NCI-H146 (cell line): ENCODE data around the gene NUP107.
"Not testable (repeated sequence)": the region's sequence is repeated elsewhere in the genome, so short reads cannot be mapped to it uniquely, and the experiment has no call there.

Experiments used
- DNase-seq: peaks from one replicate; lab custom pipeline; 2025; lab: John Stamatoyannopoulos, UW

Gene NUP107

DNA sequence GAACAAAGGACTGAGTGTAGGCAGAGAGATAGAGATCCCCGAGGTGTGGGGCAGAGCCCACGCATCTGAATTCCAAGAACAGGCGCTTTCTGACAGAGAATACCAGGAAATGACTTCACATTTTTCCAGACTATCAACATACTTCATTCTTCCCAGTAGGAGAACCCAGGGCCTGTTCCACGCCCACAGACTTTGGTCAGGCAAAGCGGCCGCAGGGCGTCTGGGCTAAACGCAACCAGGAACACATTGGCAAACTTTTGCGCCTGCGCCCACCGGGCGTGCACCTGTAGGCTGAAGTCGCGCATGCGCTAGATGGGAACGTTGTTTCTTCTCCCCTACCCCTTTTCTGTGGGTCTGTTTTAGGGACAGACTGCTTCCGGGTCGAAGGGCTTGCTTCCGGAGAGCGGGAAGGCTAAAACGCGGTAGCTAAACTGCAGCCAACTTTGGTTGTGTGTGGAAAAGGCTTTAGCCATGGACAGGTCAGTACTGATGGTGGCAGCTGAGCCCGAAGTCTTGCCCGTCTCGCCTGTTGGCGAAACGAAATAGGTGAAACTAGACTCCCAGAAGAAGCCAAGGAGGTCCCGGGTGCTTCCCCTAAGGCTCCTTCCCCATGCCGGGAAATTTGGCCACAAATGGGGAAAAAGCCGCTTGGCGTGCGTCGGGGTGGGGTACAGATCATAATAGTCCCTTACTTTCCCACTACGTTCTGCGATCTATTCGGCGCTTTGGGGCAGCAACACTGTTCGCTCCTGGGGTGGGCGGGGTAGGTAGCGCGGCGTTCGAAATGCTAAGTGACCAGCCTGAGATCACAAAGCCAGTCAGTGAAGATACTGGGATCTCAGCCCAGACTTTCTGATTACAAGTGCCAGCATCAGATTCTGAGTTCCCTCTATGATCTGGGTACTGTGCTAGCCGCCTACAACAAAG lies at the start of gene NUP107:
Gene NUP107 (plus strand): TSS at position 384 of the 927 bp plus-strand sequence. CDS start 88 bp downstream, at position 472.
- peak; percentile 99 for DNase-seq

DNA sequence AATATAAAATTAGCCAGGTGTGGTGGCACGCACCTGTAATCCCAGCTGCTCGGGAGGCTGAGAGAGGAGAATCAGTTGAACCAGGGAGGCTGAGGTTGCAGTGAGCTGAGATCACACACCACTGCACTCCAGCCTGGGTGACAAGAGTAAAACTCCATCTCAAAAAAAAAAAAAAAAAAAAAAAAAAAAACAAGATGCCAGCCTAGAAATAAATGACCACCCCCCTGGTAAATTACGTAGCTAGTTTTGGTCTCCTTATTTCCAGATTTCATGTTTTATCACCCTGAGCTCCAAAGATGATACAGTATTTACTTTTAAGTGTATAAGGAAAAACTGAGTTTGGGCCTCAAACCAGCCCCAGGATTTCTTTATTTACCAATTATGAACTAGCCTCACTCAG lies 49.3 kb upstream of the NUP107 start:
- DNase-seq = not testable (repeated sequence)

DNA sequence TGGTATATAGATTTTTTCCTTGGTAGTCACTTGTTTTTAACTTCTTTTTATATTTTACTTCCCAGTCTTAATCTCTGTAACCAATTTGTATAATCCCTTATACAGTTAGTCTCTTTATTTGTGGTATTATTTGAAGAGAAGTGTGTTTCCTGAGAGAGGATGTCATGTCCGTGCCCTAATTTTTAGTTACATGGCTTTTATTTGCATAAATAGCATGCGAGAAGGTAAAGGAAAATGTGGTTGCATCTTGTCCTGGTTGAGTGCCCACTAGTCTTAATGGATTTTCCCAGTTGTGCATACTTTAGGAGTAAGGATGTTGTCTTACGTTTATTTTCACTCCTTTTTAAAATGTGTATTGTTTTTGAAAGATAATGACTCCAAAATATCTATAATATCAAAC lies 48.6 kb upstream of the NUP107 start:
- DNase-seq = no peak

DNA sequence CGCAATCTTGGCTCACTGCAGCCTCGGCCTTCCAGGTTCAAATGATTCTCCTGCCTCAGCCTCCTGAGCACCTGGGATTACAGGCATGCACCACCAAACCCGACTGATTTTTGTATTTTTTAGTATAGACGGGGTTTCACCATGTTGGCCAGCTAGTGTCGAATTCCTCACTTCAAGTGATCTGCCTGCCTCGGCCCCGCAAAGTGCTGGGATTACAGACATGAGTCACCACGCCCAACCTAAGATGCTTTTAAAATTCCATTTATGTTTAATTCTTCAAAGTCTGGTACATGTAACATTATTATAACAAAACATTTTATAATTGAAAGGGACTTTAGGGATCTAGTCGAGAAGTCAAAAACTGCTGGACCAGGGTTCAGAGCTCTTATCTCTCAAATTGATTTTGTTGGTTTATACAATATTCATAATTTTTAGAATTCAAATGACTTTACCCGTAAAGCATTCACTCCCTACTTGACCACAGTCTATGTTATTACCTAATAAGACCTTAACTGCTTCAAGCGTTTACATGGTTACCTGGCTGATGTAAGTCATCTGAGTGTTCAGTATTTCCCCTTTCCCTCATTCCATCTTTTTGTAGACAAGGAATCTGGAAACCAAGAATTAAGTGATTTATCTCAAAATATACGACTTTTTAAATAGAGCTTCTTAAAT lies 47.9 kb upstream of the NUP107 start:
- DNase-seq = no peak

DNA sequence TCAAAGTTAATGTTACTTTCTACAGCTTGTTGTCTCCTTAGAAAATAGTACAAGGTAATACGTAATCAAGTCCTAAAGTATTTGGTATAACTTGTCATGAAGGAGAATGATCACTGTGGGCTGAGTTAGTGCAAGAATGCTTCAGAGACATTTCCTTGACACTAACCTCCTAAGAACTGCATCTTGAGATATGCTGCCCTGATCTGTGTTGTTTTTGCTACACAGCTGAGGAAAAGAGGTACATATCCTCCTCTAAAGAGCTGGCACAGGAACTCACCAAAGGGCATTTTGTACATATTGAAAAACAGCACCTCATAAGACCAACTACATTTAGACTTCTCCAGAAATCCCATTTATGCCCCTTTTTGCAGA lies 47.4 kb upstream of the NUP107 start:
- no peak for DNase-seq

- no peak for DNase-seq
Observed at GRCh38 chr12:68641138-68641537, 45.6 kb upstream of the NUP107 start.

DNA sequence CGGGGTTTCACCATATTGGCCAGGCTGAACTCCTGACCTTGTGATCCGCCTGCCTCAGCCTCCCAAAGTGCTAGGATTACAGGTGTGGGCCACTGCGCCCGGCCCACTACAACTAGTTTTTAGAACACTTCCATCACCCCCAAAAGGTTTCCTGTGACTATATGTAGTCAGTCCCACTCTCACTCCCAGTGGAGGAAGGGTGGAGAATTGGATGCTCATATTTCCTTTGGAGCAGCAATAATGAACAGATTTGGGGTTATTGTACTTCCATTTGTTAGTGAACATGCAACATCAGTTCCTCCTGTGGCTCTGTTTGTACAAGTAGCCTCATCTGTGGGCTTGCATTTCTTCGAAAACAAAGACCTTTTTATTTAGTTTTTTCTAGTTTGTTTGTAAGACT lies 40.3 kb upstream of the NUP107 start:
- DNase-seq = no peak

GRCh38 chr12:68647507-68647906 lies 39.3 kb upstream of the NUP107 start:
- no peak for DNase-seq

GRCh38 chr12:68648179-68648578 lies 38.6 kb upstream of the NUP107 start:
- DNase-seq = no peak

DNA sequence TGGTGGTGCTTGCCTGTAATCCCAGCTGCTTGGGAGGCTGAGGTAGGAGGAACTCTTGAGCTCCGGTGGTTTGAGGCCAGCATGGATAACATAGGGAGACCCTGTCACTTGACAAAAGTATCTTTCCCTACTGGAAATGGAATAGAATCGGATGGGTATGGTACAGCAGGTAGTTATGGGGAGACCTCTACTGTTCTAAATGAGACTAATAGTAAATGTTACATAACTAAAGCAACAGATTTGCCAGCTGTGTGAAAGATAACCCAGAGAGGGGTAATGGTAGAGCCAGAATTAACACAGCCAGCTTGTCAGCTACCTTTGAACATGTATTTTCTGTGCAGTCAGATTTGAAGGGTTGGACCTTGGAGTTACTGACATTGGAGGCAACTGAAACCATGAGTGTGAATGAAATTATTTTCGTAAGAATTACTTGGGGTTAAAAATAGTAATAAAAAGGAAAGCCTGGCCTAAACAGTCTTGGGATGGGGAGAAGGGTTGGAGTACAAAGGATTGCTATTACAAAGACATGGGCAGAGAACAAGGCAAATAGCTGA lies 21.7 kb upstream of the NUP107 start:
- no peak for DNase-seq

DNA sequence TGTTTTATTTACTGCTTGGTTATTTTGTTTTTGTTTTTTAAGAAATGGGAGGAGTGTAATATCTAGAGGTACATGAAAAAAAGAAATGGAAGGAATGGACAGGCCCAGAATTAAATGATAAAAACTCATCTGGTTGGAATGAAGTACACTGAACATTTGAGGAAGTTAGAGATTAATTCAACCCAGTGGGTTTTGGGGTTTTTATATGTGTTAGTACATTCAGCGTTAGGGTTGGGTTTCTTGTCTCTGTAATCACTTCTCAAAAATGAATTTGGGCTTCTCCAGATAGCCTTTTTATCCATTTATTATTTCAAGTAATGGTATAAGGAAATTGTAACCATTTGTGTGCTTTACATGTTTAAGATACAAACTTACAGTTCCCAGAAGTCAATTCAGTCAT lies 19.5 kb upstream of the NUP107 start:
- DNase-seq = no peak

DNA sequence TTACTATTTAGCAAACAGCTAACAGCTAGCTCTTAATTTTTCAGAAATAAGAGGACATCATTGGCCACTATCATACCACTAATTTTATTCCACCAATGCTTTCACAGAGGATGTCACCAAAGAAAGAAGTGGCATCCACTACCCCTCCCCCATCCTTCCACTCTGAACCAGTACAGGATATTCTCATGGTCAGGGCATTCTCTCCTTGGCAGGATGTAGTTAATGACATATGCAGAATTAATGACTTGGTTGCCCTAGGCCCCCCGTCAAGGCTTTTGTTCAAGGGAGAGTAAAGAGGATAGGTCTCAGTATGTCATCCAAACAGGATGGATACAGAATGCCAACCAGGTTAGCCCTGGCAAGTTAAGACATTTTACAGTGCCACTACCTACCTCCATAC lies 18.9 kb upstream of the NUP107 start:
- no peak for DNase-seq

- no peak for DNase-seq
Observed at GRCh38 chr12:68671179-68671578, 15.6 kb upstream of the NUP107 start.

- no peak for DNase-seq
Observed at GRCh38 chr12:68673788-68674187, 13.0 kb upstream of the NUP107 start.

DNA sequence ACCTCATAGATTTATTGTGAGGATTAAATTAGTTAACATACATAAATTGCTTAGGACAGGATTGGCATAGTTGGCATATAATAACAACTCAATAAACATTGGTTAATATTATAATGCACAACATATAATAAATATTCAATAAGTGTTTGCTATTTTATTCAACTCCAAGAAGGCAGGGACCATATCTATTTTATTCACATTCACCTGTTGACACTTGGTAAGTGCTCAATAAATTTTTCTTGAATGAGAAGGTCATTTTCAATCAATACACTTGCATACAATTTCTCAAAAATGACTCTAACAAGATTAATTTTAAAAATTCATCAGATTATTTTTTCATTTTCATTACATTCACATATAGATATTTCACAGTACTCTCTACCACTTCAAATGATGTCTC lies 12.4 kb upstream of the NUP107 start:
- no peak for DNase-seq

DNA sequence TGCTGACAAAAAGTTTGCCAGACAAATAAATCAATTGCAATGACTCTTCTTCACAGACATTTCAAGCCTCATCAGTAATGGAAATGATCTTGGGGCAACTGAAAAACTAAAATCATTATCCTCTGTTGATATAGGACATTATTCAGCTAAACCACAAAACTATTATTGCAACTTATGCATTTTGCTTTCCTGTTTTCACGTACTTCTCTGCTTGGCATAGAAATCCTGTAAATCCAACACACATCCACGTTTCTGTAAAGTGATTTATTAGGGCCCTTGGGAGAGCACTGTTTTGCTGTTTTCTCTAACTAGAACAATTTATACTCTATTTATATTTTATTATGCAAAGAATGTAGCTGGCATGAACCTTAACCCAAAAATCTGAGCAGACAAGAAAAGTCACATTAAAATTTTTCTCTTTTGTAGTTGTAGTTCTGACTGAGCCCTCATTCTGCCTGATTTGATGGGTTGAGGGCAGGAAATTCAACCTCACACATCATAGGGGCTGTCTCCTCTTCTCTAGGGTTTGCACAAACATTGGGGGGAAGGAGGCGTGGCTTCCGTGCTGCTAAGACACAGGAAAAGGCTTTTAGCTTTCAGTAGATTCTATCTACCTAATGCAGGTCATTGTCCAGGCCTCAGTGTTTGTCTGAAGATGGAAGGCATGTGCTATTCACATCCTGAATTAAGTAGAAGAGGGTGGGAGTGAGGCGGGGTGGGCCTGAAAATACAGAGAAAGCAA lies 11.5 kb upstream of the NUP107 start:
- DNase-seq = no peak

DNA sequence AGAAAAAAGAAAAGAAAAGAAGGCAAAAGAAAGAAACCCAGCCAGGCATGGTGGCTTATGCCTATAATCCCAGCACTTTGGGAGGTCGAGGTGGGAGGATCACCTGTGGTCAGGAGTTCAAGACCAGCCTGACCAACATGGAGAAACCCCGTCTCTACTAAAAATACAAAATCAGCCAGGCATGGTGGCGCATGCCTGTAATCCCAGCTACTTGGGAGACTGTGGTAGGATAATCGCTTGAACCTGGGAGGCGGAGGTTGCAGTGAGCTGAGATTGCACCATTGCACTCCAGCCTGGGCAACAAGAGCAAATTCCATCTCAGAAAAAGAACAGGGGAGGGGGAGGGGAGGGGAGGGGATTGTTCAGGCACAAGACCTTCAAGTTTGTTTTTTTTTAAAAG lies 9.9 kb upstream of the NUP107 start:
- DNase-seq = not testable (repeated sequence)

GRCh38 chr12:68686262-68686594 lies 550 bp upstream of the NUP107 start:
- no peak for DNase-seq

DNA sequence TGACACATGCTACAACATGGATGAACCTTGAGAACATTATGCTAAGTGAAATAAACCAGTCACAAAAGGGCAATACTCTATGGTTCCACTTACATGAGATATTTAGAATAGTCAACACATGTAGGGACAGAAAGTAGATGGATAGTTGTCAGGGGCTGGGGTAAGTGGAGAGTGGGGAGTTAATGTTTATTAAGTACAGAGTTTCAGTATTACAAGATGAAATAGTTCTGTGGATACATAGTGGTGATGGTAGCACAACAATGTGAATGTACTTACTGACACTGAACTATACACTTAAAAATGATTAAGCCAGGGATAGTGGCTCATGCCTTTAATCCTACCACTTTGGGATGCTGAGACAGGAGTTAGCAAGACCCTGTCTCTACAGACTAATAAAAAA lies 8.7 kb downstream of the NUP107 start:
- no peak for DNase-seq

GRCh38 chr12:68699486-68699885 lies 12.7 kb downstream of the NUP107 start:
- no peak for DNase-seq

DNA sequence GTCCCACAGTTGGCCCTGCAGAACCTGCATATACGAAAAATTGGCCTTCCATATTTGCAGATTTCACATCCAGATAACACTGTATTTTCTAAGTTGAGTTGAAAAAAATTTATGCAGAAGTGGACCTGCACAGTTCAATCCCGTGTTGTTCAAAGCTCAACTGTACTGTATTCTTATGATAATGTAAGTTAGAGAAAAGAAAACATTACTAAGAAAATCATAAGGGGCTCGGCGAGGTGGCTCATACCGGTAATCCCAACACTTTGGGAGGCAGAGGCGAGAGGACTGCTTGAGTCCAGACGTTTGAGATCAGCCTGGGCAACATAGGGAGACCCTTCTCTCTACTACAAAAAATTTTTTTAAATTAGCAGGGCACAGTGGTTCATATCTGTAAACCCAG lies 41.0 kb downstream of the NUP107 start:
- no peak for DNase-seq

- no peak for DNase-seq
Observed at GRCh38 chr12:68733661-68734071, 46.9 kb downstream of the NUP107 start.

- DNase-seq = no peak
Observed at GRCh38 chr12:68739891-68740290, 53.1 kb downstream of the NUP107 start.
